ENCODE data around the gene NUP93. TPM values are rescaled to one million over a fixed set of nuclear protein-coding genes. Genes with fewer than 3 reads are reported as not detected.

Gene NUP93
- total RNA-seq, 1 experiment from 2014 or later, result 165 TPM

GRCh38 chr16:56776562-56776961 lies 46.6 kb downstream of the NUP93 start:
- Histone ChIP-seq H3K9me3 (ENCODE audit: control insufficient read depth, low read depth, low read length) (no peaks in the 10 kb centered on the region), H3K56ac (ENCODE audit: insufficient read length, low read depth, low read length) (no peak overlapping the region), H4K8ac (replicated peaks; ENCODE audit: insufficient read length, low read depth, low read length) (no peak overlapping the region), H2BK12ac (ENCODE audit: insufficient read length, low read depth, low read length) (no peak overlapping the region), H3K23me2 (ENCODE audit: insufficient read length, low read depth, low read length, poor library complexity, severe bottlenecking) (no peaks in the 10 kb centered on the region), H4K5ac (ENCODE audit: insufficient read length, low read depth, low read length) (no peak overlapping the region), H3K4ac (ENCODE audit: low read depth, low read length) (no peak overlapping the region), H2BK5ac (ENCODE audit: insufficient read length, low read length) (no peak overlapping the region), H3K27ac (ENCODE audit: insufficient read length, low read depth, low read length) (no peak overlapping the region), H2AFZ (ENCODE audit: low read length) (no peak overlapping the region), H3K23ac (ENCODE audit: insufficient read length, low read depth, low read length) (no peak overlapping the region), H4K20me1 (ENCODE audit: control insufficient read depth, insufficient read depth, insufficient read length) (no peaks in the 10 kb centered on the region), H3K18ac (ENCODE audit: insufficient read length, low read depth, low read length) (no peak overlapping the region), H3K9ac (ENCODE audit: extremely low read depth, insufficient read length, low read length) (no peak overlapping the region), H3K79me2 (ENCODE audit: insufficient read depth, low read length) (no peaks in the 10 kb centered on the region; the same call in 1 of the 2 replicates), H3K27me3 (ENCODE audit: insufficient read depth, low read length) (no peaks in the 10 kb centered on the region), H3T11ph (ENCODE audit: low read length) (no peak overlapping the region), H3K14ac (ENCODE audit: insufficient read depth, low read length) (no peak overlapping the region), H2BK20ac (ENCODE audit: low read depth, low read length, poor library complexity, severe bottlenecking) (no peak overlapping the region), H2AK5ac (ENCODE audit: insufficient read length, low read length) (no peak overlapping the region), H4K91ac (ENCODE audit: insufficient read length, low read depth, low read length) (no peak overlapping the region), H3K79me1 (ENCODE audit: insufficient read depth, low read depth, low read length, poor library complexity, severe bottlenecking) (no peaks in the 10 kb centered on the region), H2BK120ac (ENCODE audit: low read depth, low read length, poor library complexity, severe bottlenecking) (no peak overlapping the region), H3K4me1 (ENCODE audit: insufficient read depth, low read length) (peaks cover 8% of the 10 kb centered on the region; the same call in 1 of the 2 replicates), H2BK15ac (ENCODE audit: low read depth, low read length) (no peak overlapping the region), H3K4me2 (ENCODE audit: insufficient read depth, insufficient read length, low read length) (no peak overlapping the region)
- Mint-ChIP-seq H3K27me3 (ENCODE audit: low read depth) (no peaks in the 10 kb centered on the region), H3K36me3 (ENCODE audit: insufficient read depth in 1 of 3, low read depth in 3 of 3) (no peaks in the 10 kb centered on the region), H3K9me3 (no peaks in the 10 kb centered on the region), H3K4me1 (peaks cover 32 to 47% of the 10 kb centered on the region in 2 experiments), H3K27ac (no peak overlapping the region; a peak in 2 of 7 replicates), H3K4me3 (no peak overlapping the region)
- TF ChIP-seq, protein P1, sequence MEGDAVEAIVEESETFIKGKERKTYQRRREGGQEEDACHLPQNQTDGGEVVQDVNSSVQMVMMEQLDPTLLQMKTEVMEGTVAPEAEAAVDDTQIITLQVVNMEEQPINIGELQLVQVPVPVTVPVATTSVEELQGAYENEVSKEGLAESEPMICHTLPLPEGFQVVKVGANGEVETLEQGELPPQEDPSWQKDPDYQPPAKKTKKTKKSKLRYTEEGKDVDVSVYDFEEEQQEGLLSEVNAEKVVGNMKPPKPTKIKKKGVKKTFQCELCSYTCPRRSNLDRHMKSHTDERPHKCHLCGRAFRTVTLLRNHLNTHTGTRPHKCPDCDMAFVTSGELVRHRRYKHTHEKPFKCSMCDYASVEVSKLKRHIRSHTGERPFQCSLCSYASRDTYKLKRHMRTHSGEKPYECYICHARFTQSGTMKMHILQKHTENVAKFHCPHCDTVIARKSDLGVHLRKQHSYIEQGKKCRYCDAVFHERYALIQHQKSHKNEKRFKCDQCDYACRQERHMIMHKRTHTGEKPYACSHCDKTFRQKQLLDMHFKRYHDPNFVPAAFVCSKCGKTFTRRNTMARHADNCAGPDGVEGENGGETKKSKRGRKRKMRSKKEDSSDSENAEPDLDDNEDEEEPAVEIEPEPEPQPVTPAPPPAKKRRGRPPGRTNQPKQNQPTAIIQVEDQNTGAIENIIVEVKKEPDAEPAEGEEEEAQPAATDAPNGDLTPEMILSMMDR (conservative IDR thresholded peaks at IDR 0.05), result no peak
- WGBS (ENCODE audit: extremely low coverage, insufficient read length, low lambda C conversion rate), result no CpG with 5 or more reads among the region's 1 CpG
- no peak for DNase-seq

Data from H9 (cell line).